ENCODE measurements around the gene SLC24A2.

The SLC24A2 gene

DNA sequence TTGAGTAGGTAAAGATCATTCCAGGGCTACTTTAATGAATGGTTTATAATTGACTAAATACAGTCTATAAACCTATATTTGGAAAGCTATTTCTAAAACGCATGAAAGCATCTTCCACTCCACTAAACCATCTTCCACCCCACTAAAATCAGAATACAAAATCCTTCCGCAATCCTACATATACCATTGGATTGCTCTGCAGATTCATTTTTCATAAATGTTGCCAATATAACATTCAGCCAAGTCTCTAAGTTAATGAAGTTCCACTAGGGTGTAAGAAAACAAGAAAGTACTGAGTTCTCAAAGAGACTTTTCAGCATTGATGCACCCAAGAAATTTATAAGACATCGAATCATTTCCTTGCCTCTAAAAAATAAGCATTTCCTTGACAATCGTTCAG is 4.7 kb downstream of the SLC24A2 start:
- FAIRE-seq: no peak
- TF ChIP-seq, protein P1, sequence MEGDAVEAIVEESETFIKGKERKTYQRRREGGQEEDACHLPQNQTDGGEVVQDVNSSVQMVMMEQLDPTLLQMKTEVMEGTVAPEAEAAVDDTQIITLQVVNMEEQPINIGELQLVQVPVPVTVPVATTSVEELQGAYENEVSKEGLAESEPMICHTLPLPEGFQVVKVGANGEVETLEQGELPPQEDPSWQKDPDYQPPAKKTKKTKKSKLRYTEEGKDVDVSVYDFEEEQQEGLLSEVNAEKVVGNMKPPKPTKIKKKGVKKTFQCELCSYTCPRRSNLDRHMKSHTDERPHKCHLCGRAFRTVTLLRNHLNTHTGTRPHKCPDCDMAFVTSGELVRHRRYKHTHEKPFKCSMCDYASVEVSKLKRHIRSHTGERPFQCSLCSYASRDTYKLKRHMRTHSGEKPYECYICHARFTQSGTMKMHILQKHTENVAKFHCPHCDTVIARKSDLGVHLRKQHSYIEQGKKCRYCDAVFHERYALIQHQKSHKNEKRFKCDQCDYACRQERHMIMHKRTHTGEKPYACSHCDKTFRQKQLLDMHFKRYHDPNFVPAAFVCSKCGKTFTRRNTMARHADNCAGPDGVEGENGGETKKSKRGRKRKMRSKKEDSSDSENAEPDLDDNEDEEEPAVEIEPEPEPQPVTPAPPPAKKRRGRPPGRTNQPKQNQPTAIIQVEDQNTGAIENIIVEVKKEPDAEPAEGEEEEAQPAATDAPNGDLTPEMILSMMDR (IDR thresholded peaks at IDR 0.05; ENCODE audit: insufficient read depth, missing control alignments): no peak
- no peak for DNase-seq (ENCODE audit: insufficient read length, low spot score)

DNA sequence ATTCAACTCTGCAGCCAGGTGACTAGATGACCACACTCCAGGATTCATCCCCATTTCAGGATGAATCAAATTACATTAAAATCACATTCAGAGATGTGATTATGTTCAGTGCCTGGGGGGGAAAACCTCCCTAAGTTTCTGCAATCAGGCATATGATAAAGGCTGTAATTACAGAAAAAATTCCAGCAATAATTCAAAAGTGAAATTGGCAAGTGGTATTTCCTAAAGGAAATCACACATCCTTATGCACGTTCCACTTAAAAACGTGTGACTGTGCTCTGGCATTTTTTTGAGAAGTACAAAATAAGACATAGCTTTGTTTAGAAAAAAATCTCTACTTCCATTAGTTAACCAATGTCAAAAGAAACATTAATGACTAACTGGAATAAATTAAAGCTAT is 5.3 kb downstream of the SLC24A2 start:
- FAIRE-seq: no peak
- TF ChIP-seq, protein P1 (IDR thresholded peaks at IDR 0.05; ENCODE audit: insufficient read depth, missing control alignments): no peak
- no peak for DNase-seq (ENCODE audit: insufficient read length, low spot score)

DNA sequence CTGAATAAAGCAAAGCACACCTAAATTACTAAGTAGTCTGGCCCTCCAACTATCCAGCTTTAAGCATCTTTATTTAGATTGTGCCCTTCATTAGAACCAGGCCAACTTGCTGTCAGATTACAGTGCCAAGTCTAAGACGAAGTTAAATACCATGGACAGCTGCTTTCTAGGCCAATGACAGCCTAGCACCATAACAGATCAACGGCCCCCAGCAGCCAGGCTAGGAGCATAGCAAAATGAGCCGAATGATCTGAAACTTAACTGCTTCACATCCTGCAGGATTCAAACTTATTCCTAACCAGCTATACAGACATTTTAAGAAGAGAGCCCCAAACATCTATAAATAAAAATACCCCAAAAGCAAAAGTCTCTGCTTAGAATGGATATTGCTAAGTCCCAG is 6.8 kb downstream of the SLC24A2 start:
- TF ChIP-seq, protein P1 (IDR thresholded peaks at IDR 0.05; ENCODE audit: insufficient read depth, missing control alignments): no peak
- no peak for DNase-seq (ENCODE audit: insufficient read length, low spot score)
- peak; percentile 56 for FAIRE-seq

DNA sequence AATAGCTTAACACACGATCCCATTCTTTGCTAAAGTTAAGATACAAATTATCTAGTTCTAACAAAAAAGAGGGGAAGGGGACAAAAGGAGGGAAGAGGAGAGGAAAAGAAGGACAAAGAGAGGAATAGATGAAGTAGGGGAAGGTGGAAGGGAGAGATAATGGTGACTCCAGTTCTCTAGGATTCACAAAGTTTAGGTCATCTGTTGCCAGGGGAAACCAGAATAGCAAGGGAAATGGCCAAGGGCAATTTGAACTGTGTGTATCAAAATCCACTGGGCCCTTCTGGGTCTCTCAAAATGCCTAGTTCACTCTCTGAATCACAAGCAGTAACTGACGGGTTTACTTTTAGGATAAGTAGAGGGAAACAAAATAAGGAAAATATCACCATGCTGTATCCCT is 7.6 kb downstream of the SLC24A2 start:
- FAIRE-seq (no peak), DNase-seq (ENCODE audit: insufficient read length, low spot score) (no peak)
- TF ChIP-seq, protein P1 (IDR thresholded peaks at IDR 0.05; ENCODE audit: insufficient read depth, missing control alignments): no peak

DNA sequence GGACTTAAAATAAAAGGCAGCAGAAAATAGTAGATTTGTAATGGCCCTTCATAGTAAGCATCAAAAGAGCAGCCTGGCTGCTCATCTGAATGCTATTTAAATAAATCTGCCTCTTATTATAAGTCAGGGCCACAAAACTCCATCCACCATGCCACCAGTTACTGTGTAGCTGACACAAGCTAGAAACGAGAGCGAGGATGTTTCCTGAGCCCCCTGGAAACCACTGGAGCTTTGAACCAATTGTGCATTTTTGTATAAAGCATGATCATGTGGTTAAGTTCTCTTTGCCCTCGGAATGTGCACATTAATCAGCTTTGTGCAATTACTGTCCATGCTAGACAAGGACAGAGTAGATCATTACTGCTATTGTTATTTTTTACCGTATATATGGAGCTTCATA is 17.4 kb downstream of the SLC24A2 start:
- FAIRE-seq: no peak
- DNase-seq (ENCODE audit: insufficient read length, low spot score): no peak
- TF ChIP-seq, protein P1 (IDR thresholded peaks at IDR 0.05; ENCODE audit: insufficient read depth, missing control alignments): no peak

DNA sequence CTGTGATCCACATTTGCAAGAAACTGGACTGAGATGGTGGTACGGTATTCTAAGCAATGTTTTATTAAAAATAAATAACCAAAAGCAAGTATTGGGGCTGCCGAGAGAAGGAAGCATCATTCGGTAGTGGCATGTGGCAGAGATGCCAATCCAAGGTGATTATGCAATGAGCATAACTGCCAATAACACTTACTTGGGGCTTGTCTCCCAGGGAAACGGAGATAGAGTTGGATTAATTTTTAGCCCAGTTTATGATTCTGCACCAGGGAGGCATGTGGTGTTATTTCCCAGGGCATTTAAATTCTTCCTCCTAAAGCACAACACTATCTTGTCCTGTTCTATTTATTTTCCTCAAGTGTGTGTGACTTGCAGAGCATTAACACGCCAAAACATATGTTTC is 17.9 kb downstream of the SLC24A2 start:
- DNase-seq (ENCODE audit: insufficient read length, low spot score) (no peak), FAIRE-seq (no peak)
- TF ChIP-seq, protein P1 (IDR thresholded peaks at IDR 0.05; ENCODE audit: insufficient read depth, missing control alignments): no peak

DNA sequence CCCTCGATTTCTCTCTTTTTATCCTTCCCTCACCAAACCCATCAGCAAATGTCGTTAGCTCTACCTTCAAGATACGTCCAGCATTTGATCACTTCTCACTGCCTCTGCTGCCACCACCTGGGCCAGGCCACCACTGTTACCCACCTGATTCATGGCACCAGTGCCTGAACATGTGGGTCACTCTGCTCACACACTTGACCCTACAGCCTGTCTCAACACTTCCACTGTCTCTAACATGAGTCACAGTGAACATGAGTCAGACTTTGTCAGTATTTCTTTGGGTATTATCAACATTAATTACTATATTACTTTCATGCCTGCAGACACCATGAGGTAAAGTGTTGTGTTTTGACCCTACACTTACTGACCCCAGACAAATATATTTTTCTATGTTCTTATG is 19.6 kb downstream of the SLC24A2 start:
- DNase-seq (ENCODE audit: insufficient read length, low spot score) (no peak), FAIRE-seq (no peak)
- TF ChIP-seq, protein P1 (IDR thresholded peaks at IDR 0.05; ENCODE audit: insufficient read depth, missing control alignments): no peak
